GM12872 (cell line): ENCODE results near the gene TRPM6.

Experiments used
- TF ChIP-seq, protein P1 (sequence below): IDR thresholded peaks from 3 replicates; pipeline ENCODE4 v1.5.1; 2011; ENCODE audit warnings: low read depth, mild to moderate bottlenecking, low read length, moderate library complexity; ENCODE audit not compliant: insufficient read depth

Gene TRPM6

DNA sequence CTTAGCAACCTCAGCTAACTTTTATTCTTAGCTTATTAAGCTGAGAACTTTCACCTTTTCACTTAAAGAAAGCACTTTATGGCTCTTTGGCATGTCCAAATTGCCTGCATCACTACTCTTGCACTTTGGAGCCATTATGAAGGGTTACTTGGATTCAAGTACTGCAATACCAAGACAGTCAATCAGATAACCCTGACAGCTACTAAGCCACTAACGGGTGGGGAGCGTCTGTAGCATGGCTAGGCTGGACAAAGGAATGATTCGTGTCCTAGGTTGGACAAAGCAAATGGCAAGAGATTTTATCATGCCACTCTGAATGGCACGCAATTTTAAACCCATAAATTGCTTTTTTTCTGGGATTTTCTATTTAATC is 39.6 kb downstream of the TRPM6 start:
- TF ChIP-seq, protein P1, sequence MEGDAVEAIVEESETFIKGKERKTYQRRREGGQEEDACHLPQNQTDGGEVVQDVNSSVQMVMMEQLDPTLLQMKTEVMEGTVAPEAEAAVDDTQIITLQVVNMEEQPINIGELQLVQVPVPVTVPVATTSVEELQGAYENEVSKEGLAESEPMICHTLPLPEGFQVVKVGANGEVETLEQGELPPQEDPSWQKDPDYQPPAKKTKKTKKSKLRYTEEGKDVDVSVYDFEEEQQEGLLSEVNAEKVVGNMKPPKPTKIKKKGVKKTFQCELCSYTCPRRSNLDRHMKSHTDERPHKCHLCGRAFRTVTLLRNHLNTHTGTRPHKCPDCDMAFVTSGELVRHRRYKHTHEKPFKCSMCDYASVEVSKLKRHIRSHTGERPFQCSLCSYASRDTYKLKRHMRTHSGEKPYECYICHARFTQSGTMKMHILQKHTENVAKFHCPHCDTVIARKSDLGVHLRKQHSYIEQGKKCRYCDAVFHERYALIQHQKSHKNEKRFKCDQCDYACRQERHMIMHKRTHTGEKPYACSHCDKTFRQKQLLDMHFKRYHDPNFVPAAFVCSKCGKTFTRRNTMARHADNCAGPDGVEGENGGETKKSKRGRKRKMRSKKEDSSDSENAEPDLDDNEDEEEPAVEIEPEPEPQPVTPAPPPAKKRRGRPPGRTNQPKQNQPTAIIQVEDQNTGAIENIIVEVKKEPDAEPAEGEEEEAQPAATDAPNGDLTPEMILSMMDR = no peak

DNA sequence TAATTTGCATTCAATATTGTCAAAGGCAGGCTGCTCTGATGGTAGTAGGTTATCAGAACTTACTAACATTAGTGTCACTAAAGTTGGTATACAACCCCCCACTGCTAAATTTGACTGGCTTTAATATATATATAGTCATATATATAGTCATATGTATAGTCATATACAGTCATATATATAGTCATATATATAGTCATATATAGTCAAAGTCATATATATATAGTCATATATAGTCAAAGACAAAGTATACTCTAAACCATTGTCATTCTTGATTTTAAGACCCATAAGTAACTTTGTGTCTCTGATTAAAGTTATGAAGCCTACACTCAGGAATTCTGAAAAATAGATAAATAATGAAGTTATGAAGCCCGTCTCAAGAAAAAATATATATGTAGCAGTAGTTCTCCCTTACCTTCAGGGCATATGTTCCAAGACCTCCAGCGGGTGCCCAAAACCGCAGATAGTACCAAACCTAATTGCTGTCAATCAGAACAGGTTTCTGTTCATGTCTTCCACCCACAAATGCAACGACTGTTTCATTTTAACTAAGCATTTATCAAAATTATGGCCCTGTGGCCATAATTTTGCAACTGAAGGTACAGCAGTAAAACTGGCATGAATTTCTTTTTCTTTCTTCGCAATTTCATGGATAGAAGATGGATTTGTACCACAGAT is 40.1 kb downstream of the TRPM6 start:
- TF ChIP-seq, protein P1 = no peak

DNA sequence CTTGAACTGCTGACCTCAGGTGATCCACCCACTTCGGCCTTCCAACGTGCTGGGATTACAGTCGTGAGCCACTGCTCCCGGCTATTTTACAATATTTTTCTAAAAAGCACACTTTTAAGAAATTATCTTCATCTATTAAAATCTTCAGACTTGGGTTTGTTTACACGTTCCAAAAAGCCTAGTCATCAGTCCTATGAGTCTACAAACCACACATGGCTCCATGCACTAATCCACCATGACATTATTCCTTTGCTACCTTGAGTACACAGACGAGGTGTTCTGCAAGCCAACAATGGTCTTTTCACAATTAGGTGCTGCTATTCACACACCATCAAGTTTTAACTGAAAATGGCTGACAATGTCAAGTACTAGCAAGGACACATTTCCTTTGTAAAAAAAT is 41.0 kb downstream of the TRPM6 start:
- TF ChIP-seq, protein P1 = no peak

DNA sequence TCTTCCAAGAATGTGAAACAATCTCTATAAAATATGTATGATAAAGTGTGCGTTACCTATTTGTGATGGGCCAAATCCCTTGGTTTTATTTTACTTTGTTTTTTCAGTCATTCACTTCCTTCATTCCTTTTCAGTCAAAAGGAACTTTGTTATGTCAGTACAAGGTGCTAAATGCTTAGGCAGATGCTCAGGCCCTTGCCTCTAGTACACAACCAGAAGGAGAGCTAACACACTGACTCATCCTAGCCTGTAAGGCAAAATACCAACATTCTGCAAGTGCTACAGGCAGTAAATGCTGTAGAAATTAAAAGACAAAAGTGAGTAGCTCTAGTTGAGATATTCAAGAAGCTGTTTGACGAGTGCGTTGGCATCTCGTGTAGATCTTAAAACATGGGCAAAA is 49.4 kb downstream of the TRPM6 start:
- TF ChIP-seq, protein P1 = no peak

DNA sequence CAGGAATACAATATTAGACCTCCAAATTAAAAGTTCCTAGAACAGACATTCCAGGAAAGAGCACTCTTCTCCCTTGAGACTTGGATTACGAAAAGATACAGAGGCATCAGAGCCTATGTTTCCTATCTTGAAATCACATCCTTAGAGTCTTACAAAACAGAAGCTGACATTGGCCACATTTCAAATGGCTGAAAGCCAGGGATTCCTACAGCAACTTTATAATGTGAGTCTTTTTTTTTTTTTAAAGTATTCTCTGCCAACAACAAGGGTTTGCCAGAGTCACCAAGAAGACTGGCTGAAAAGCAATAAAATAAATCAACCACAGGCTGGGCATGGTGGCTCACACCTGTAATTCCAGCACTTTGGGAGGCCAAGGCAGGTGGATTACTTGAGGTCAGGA is 63.1 kb downstream of the TRPM6 start:
- TF ChIP-seq, protein P1 = no peak

DNA sequence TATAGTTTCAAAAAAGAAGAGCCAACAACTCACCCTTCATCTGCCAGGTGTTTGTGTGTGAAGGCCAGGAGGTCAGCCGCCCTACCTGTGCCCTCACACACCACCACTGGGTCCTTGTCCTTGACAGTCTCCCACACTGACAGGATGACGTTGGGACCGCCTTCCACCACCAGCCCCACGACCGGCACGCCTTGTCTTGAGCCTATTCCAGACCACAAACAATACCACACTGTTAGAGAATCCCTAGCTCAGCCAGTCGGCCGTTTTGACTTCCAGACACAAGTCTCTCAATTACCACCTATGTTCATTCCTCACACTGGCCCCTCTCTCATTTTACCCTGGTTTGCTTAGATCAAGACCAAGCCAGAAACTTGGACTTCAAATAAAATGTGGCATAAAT is 66.1 kb downstream of the TRPM6 start:
- TF ChIP-seq, protein P1 = no peak

DNA sequence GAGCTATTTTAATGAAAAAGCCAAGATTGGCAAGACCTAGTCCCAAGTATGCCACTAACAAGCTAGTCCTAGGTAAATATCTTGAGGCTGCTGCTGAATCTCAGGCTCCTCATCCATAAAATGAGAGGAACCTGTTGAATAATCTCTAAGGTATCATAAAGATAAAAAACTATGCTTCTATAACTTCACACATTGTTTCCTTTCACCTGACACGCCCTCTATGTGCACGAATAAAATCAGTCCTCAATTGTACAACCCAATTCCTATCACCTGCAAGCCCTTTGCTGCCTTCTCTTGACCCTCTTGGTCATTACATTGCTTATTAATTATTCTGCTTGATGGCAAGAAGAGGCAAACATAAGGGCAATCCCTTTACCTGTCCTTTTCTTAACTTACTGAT is 69.9 kb downstream of the TRPM6 start:
- TF ChIP-seq, protein P1 = no peak
